SK-N-SH treated with all-trans-retinoic acid at 6 μM for 48 hours (cell line): ENCODE data around the gene LETMD1.

Source experiments
- ATAC-seq: fragments of 200-7000 bp; cut with Tn5 transposase; 3 replicates; pipeline ENCODE4 v1.9.1; 2020; ENCODE audit warnings: mild to moderate bottlenecking, moderate library complexity
- ARNTL ChIP-seq: fragments of 450-650 bp; formaldehyde crosslinking; IDR thresholded peaks from 2 replicates; pipeline ENCODE4 v1.5.0; 2020; ENCODE audit warnings: low read depth, mild to moderate bottlenecking, moderate library complexity, borderline replicate concordance
- BACH2 ChIP-seq: fragments of 250-450 bp; sonication (Bioruptor Pico); IDR thresholded peaks from 2 replicates; pipeline ENCODE4 v1.9.0; 2021; ENCODE audit warnings: mild to moderate bottlenecking, borderline replicate concordance
- CSDC2 ChIP-seq: fragments of 250-450 bp; sonication (Bioruptor Pico); IDR thresholded peaks from 2 replicates; pipeline ENCODE4 v1.5.0; 2020; ENCODE audit warnings: mild to moderate bottlenecking, moderate library complexity
- ESRRG ChIP-seq: fragments of 250-450 bp; sonication (Bioruptor Pico); IDR thresholded peaks from 2 replicates; pipeline ENCODE4 v1.6.1; 2021; ENCODE audit warnings: mild to moderate bottlenecking
- GLIS3 ChIP-seq: fragments of 250-450 bp; sonication (Bioruptor Pico); IDR thresholded peaks from 2 replicates; pipeline ENCODE4 v1.5.0; 2020; ENCODE audit warnings: mild to moderate bottlenecking, moderate library complexity
- ISL1 ChIP-seq: fragments of 250-450 bp; sonication (Bioruptor Pico); IDR thresholded peaks from 2 replicates; pipeline ENCODE4 v2.1.2; 2022; ENCODE audit warnings: mild to moderate bottlenecking, moderate library complexity
- OSR1 ChIP-seq: fragments of 250-450 bp; sonication (Bioruptor Pico); IDR thresholded peaks from 2 replicates; pipeline ENCODE4 v1.8.0; 2022; ENCODE audit warnings: moderate library complexity, mild to moderate bottlenecking, inconsistent platforms
- PPARA ChIP-seq: fragments of 250-450 bp; sonication (Bioruptor Pico); IDR thresholded peaks from 2 replicates; pipeline ENCODE4 v1.5.0; 2020; ENCODE audit warnings: mild to moderate bottlenecking, borderline replicate concordance
- RARB ChIP-seq: fragments of 250-450 bp; sonication (Bioruptor Pico); IDR thresholded peaks from 2 replicates; pipeline ENCODE4 v1.8.0; 2021; ENCODE audit warnings: mild to moderate bottlenecking, moderate library complexity
- SNAI2 ChIP-seq: fragments of 250-450 bp; sonication (Bioruptor Pico); IDR thresholded peaks from 2 replicates; pipeline ENCODE4 v1.5.0; 2020; ENCODE audit warnings: mild to moderate bottlenecking, moderate library complexity
- TCF4 ChIP-seq: fragments of 250-450 bp; sonication (Bioruptor Pico); IDR thresholded peaks from 2 replicates; pipeline ENCODE4 v1.8.0; 2021; ENCODE audit warnings: mild to moderate bottlenecking, moderate library complexity, borderline replicate concordance
- ZFP3 ChIP-seq: fragments of 250-450 bp; sonication (Bioruptor Pico); IDR thresholded peaks from 2 replicates; pipeline ENCODE4 v1.5.0; 2020; ENCODE audit warnings: mild to moderate bottlenecking, moderate library complexity
- ZFP30 ChIP-seq: fragments of 450-650 bp; formaldehyde crosslinking; IDR thresholded peaks from 2 replicates; pipeline ENCODE4 v1.5.0; 2022; ENCODE audit warnings: mild to moderate bottlenecking, moderate library complexity
- ZNF565 ChIP-seq: fragments of 450-650 bp; formaldehyde crosslinking; conservative IDR thresholded peaks from 2 replicates; pipeline ENCODE4 v1.5.0; 2020; ENCODE audit warnings: low read depth, mild to moderate bottlenecking, moderate library complexity
- ZNF70 ChIP-seq: fragments of 450-650 bp; formaldehyde crosslinking; IDR thresholded peaks from 2 replicates; pipeline ENCODE4 v1.5.0; 2020; ENCODE audit warnings: mild to moderate bottlenecking, moderate library complexity
- ZNF8 ChIP-seq: fragments of 450-650 bp; formaldehyde crosslinking; IDR thresholded peaks from 2 replicates; pipeline ENCODE4 v1.5.0; 2020; ENCODE audit warnings: mild to moderate bottlenecking, moderate library complexity
- TF ChIP-seq, protein P1 (sequence below): fragments of 250-450 bp; sonication (Bioruptor Pico); IDR thresholded peaks from 2 replicates; pipeline ENCODE4 v1.5.0; 2020; ENCODE audit warnings: mild to moderate bottlenecking, moderate library complexity
- TF ChIP-seq, protein P2 (sequence below): fragments of 250-450 bp; sonication (Bioruptor Pico); IDR thresholded peaks from 2 replicates; pipeline ENCODE4 v1.5.1; 2021; ENCODE audit warnings: mild to moderate bottlenecking, moderate library complexity
- TF ChIP-seq, protein P3 (sequence below): fragments of 250-450 bp; sonication (Bioruptor Pico); IDR thresholded peaks from 2 replicates; pipeline ENCODE4 v1.5.1; 2020; ENCODE audit warnings: low read depth, mild to moderate bottlenecking, moderate library complexity
- TF ChIP-seq, protein P4 (sequence below): fragments of 250-450 bp; sonication (Bioruptor Pico); IDR thresholded peaks from 2 replicates; pipeline ENCODE4 v1.8.0; 2020; ENCODE audit warnings: mild to moderate bottlenecking, moderate library complexity, borderline replicate concordance

The LETMD1 gene

DNA sequence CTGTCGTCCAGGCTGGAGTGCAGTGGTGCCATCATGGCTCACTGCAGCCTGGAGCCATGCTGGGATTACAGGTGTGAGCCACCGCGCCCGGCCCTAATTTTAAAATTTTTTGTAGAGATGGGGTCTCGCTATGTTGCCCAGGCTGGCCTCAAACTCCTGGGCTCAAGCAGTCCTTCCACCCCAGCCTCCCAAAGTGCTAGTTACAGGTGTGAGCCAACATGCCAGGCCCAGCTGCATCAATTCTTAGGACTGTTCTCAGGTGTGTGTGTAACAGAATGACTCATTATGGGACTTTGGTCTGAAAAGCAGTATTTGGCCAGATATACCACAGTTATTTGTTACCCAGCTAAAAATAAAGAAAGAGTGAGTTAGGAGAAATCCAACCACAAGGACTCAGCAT lies 17.4 kb downstream of the LETMD1 start:
- no peak for ATAC-seq
- TF ChIP-seq CSDC2 (CRISPR knock-in tag) (no peak), OSR1 (CRISPR knock-in tag) (no peak), ZNF8 (CRISPR knock-in tag) (no peak), ZNF565 (no peak), ARNTL (no peak), ZFP3 (CRISPR knock-in tag) (no peak)
- TF ChIP-seq, protein P1, sequence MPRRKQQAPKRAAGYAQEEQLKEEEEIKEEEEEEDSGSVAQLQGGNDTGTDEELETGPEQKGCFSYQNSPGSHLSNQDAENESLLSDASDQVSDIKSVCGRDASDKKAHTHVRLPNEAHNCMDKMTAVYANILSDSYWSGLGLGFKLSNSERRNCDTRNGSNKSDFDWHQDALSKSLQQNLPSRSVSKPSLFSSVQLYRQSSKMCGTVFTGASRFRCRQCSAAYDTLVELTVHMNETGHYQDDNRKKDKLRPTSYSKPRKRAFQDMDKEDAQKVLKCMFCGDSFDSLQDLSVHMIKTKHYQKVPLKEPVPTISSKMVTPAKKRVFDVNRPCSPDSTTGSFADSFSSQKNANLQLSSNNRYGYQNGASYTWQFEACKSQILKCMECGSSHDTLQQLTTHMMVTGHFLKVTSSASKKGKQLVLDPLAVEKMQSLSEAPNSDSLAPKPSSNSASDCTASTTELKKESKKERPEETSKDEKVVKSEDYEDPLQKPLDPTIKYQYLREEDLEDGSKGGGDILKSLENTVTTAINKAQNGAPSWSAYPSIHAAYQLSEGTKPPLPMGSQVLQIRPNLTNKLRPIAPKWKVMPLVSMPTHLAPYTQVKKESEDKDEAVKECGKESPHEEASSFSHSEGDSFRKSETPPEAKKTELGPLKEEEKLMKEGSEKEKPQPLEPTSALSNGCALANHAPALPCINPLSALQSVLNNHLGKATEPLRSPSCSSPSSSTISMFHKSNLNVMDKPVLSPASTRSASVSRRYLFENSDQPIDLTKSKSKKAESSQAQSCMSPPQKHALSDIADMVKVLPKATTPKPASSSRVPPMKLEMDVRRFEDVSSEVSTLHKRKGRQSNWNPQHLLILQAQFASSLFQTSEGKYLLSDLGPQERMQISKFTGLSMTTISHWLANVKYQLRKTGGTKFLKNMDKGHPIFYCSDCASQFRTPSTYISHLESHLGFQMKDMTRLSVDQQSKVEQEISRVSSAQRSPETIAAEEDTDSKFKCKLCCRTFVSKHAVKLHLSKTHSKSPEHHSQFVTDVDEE (CRISPR knock-in tag) = no peak

DNA sequence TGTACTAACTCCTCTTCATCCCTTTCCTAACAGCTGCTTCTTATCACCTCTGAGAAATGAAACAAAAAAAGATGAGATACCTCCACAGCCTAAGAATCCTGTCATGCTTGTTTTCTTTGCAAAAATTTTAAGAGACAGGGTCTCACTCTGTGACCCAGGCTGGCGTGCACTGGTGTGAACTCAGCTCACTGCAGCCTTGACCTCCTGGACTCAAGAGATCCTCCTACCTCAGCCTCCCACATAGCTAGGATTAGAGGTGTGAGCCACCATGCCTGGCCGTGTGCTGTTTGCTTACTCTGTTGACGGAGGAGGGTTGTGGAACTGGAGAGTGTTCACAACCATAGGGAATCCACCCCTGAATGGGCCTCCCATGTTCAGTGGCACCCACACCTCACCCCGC lies 19.1 kb downstream of the LETMD1 start:
- no peak for ATAC-seq
- TF ChIP-seq ISL1 (CRISPR knock-in tag) (no peak), ZFP3 (CRISPR knock-in tag) (no peak), TCF4 (CRISPR knock-in tag) (no peak), ARNTL (no peak), ESRRG (CRISPR knock-in tag) (no peak), RARB (CRISPR knock-in tag) (no peak)
- TF ChIP-seq, protein P2, sequence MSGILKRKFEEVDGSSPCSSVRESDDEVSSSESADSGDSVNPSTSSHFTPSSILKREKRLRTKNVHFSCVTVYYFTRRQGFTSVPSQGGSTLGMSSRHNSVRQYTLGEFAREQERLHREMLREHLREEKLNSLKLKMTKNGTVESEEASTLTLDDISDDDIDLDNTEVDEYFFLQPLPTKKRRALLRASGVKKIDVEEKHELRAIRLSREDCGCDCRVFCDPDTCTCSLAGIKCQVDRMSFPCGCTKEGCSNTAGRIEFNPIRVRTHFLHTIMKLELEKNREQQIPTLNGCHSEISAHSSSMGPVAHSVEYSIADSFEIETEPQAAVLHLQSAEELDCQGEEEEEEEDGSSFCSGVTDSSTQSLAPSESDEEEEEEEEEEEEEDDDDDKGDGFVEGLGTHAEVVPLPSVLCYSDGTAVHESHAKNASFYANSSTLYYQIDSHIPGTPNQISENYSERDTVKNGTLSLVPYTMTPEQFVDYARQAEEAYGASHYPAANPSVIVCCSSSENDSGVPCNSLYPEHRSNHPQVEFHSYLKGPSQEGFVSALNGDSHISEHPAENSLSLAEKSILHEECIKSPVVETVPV (CRISPR knock-in tag) = no peak

DNA sequence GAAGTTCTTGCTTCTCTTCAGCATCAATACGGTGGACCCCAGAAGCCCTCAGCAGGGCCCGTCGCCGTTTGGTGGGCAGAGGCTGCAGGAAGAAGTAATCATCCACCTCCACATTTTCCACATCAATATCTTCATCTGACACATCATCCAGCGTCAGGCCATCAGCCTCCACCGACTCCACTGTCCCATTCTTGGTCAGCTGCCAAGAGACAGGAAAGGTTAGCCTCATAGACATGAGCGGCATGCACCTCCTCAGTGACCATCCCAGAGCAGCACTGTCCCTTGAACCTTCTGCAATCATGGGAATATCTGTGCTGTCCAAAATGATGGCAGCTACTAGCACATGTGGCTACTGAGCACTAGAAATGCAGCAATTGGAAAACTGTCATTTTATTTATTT lies 19.6 kb downstream of the LETMD1 start:
- TF ChIP-seq GLIS3 (CRISPR knock-in tag) (no peak), RARB (CRISPR knock-in tag) (no peak), SNAI2 (no peak), ZNF565 (no peak), ESRRG (CRISPR knock-in tag) (no peak), ZNF8 (CRISPR knock-in tag) (no peak), OSR1 (CRISPR knock-in tag) (no peak), ZNF70 (CRISPR knock-in tag) (no peak)
- TF ChIP-seq, protein P3, sequence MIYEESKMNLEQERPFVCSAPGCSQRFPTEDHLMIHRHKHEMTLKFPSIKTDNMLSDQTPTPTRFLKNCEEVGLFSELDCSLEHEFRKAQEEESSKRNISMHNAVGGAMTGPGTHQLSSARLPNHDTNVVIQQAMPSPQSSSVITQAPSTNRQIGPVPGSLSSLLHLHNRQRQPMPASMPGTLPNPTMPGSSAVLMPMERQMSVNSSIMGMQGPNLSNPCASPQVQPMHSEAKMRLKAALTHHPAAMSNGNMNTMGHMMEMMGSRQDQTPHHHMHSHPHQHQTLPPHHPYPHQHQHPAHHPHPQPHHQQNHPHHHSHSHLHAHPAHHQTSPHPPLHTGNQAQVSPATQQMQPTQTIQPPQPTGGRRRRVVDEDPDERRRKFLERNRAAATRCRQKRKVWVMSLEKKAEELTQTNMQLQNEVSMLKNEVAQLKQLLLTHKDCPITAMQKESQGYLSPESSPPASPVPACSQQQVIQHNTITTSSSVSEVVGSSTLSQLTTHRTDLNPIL (CRISPR knock-in tag) = no peak
- no peak for ATAC-seq

DNA sequence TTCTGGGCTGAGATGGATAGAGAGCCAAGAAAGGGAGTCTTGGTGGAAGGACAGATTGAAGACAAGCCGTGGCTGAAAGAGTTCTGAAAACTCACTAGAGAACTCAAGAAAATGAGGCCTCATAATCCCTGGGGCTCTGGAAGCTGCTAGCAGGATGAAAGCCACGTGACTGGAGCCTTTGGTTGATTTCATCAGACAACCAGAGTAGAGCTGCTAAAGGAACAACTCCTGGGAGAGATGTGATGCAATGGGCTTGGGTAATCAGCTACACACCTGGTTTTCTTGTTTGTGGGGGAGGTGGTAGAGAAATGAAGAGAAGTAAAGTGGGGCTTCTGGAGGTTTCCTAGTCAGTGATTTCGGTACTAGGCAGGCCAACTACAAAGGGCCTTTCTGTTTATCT lies 21.9 kb downstream of the LETMD1 start:
- ATAC-seq = no peak
- no peak for TF ChIP-seq BACH2 (CRISPR knock-in tag)
- no peak for TF ChIP-seq PPARA
- no peak for TF ChIP-seq RARB (CRISPR knock-in tag)
- no peak for TF ChIP-seq ISL1 (CRISPR knock-in tag)
- no peak for TF ChIP-seq ESRRG (CRISPR knock-in tag)
- no peak for TF ChIP-seq CSDC2 (CRISPR knock-in tag)
- TF ChIP-seq ZNF565 = no peak
- TF ChIP-seq ARNTL = no peak
- TF ChIP-seq, protein P3 (CRISPR knock-in tag) = no peak
- TF ChIP-seq, protein P1 (CRISPR knock-in tag) = no peak
- no peak for TF ChIP-seq ZFP3 (CRISPR knock-in tag)
- no peak for TF ChIP-seq GLIS3 (CRISPR knock-in tag)
- no peak for TF ChIP-seq ZFP30
- no peak for TF ChIP-seq OSR1 (CRISPR knock-in tag)
- TF ChIP-seq, protein P4, sequence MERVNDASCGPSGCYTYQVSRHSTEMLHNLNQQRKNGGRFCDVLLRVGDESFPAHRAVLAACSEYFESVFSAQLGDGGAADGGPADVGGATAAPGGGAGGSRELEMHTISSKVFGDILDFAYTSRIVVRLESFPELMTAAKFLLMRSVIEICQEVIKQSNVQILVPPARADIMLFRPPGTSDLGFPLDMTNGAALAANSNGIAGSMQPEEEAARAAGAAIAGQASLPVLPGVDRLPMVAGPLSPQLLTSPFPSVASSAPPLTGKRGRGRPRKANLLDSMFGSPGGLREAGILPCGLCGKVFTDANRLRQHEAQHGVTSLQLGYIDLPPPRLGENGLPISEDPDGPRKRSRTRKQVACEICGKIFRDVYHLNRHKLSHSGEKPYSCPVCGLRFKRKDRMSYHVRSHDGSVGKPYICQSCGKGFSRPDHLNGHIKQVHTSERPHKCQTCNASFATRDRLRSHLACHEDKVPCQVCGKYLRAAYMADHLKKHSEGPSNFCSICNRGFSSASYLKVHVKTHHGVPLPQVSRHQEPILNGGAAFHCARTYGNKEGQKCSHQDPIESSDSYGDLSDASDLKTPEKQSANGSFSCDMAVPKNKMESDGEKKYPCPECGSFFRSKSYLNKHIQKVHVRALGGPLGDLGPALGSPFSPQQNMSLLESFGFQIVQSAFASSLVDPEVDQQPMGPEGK (CRISPR knock-in tag) = no peak
